ENCODE data around the gene CHMP1B.

Gene CHMP1B

DNA sequence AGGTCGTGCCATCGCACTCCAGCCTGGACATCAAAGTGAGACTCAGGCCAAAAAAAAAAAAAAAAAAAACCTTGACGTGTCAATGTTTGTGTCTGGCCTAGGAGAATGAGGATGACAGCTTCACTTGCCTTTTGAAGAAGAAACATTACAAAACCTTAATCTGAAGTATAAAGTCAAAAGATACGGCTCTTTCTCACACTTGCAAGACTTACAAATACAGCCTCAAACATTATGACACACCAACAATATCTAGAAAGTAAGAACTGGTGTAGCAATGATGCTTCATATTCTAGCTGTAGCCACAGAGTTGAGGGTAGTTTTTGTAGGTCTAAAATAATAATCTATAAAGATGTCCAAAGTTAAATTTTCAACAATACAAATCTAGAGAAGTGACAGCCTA lies 31.4 kb downstream of the CHMP1B start:
- no peak overlapping the region for H3K27ac ChIP-seq
- DNase-seq (ENCODE audit: low spot score) = no peak
- no peak for TF ChIP-seq CTCF (conservative IDR thresholded peaks at IDR 0.05; ENCODE audit: low read depth)
- ChIA-PET POLR2A (ENCODE audit: low non-redundant PET) (no interaction called here), CTCF (no interaction called here)

DNA sequence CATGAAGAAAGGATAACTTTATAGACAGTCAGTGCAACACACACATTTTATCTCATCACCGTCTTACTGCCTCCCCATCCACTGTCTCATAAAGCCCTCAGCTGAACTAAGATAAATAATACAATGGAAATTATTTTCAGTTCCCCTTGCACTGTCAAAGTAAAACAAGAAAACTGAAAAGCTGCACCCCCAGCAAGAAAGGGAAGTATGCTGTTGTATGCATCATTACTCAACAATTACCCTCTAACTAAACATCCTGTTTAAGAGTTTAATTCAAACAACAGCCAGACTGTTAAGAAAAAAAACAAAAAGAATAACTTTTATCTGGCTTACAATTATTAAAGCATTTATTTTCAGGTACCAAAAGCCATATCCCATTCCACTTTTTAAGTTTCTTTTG lies 31.9 kb downstream of the CHMP1B start:
- no peak for DNase-seq (ENCODE audit: low spot score)
- CTCF ChIA-PET = interaction anchor here (0.6 kb wide), 1 partner anchor 33 kb away, joined by 6 read pairs; no protein-coding TSS in a partner anchor

DNA sequence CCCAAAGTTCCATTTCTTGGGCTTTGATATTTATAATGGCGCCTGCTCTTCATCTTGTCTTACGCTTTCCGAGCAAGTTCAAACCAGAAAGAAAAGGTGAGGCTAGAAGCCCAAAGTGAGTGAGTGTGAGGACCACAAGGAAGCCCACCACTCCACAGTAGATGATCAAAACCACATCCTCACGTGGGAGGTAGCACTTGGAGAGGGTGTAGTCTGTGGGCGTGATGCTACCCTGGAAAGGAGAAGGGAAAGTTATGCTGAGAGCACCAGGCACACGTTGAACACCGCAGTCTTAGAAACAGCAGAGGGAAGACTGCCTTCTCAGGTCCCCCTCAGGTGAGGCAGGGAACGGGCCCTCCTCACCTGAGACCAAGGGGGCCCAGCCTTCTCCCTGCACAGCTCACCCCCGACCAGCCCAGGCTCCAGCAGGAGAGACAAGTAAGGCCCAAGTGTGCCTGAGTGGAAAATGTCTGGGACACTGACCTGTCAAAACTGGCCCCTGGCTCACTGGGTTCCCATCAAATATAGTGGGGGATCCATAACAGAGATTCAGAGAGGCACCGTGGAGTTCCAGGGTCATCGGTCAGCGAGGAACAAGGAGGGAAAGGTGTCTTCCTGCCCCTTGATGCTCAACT lies 33.3 kb downstream of the CHMP1B start:
- POLR2A ChIA-PET (ENCODE audit: low non-redundant PET) = no interaction called here
- no peak for TF ChIP-seq CTCF (conservative IDR thresholded peaks at IDR 0.05; ENCODE audit: low read depth)
- H3K27ac ChIP-seq = no peak overlapping the region
- no peak for DNase-seq (ENCODE audit: low spot score)
- CTCF ChIA-PET = interaction anchor here (0.7 kb wide), 1 partner anchor 12 kb away, joined by 4 read pairs; no protein-coding TSS in a partner anchor

More for the DNA sequence above, 31.9 kb downstream of the CHMP1B start:
- no peak for TF ChIP-seq CTCF (conservative IDR thresholded peaks at IDR 0.05; ENCODE audit: low read depth)
- H3K27ac ChIP-seq = no peak overlapping the region
- POLR2A ChIA-PET (ENCODE audit: low non-redundant PET) = no interaction called here

DNA sequence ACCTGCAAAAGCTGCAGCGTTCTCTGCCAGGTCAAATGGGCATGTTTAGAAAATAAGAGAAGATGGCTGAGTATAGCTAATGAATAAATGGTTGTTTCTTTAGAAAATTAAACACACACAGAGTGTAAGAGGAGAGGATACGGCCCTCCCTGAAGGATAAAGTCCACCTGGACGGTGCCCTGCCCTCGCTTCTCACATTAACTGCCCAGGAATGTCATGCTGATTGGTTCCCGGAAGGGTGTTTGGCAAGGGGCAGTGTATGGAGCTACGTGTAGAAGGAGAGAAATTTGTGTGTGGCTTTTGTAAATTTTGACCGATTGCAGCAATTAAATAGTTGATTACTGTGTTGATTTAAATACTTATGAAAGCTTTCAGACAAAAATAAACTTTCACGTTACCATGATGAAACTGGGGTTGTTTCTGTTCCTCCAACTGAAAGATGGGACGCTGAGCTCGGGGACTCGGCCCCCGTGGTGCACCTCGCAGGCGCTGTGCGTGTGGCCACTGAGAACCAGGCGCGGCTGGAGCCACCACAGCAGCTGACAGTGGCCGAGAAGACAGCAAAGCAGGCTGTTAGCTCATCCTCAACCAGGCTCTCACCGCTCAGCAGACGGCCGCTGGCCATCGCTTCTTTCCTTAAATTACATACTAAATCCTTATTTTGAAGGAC lies 34.2 kb downstream of the CHMP1B start:
- no peak for TF ChIP-seq CTCF (conservative IDR thresholded peaks at IDR 0.05; ENCODE audit: low read depth)
- CTCF ChIA-PET = no interaction called here
- H3K27ac ChIP-seq = no peak overlapping the region
- DNase-seq (ENCODE audit: low spot score) = no peak
- POLR2A ChIA-PET (ENCODE audit: low non-redundant PET) = no interaction called here

- TF ChIP-seq CTCF (conservative IDR thresholded peaks at IDR 0.05; ENCODE audit: low read depth) = no peak
- ChIA-PET POLR2A (ENCODE audit: low non-redundant PET) (no interaction called here), CTCF (interaction anchor here (0.8 kb wide), 1 partner anchor 153 kb away, joined by 3 read pairs; no protein-coding TSS in a partner anchor)
- no peak for DNase-seq (ENCODE audit: low spot score)
- no peak overlapping the region for H3K27ac ChIP-seq
Measured at GRCh38 chr18:11886577-11887110, 35.4 kb downstream of the CHMP1B start.

- DNase-seq (ENCODE audit: low spot score) = no peak
- CTCF ChIA-PET = no interaction called here
Measured at GRCh38 chr18:11887328-11888128, 36.3 kb downstream of the CHMP1B start.

More at GRCh38 chr18:11887328-11888128, 36.3 kb downstream of the CHMP1B start:
- POLR2A ChIA-PET (ENCODE audit: low non-redundant PET) = interaction anchor here (0.6 kb wide), 1 partner anchor 11 kb away, joined by 3 read pairs; no protein-coding TSS in a partner anchor
- H3K27ac ChIP-seq = no peak overlapping the region
- no peak for TF ChIP-seq CTCF (conservative IDR thresholded peaks at IDR 0.05; ENCODE audit: low read depth)
